ENCODE data around the gene ZNF280D. TPM values are rescaled to one million over a fixed set of nuclear protein-coding genes. Genes with fewer than 3 reads are reported as not detected.

Gene ZNF280D
- total and polyA plus RNA-seq, 2 of the 8 experiments (the other 6 are each of a cell fraction or from before 2014, with no cell fraction given), result 7.4 to 27.5 TPM

DNA sequence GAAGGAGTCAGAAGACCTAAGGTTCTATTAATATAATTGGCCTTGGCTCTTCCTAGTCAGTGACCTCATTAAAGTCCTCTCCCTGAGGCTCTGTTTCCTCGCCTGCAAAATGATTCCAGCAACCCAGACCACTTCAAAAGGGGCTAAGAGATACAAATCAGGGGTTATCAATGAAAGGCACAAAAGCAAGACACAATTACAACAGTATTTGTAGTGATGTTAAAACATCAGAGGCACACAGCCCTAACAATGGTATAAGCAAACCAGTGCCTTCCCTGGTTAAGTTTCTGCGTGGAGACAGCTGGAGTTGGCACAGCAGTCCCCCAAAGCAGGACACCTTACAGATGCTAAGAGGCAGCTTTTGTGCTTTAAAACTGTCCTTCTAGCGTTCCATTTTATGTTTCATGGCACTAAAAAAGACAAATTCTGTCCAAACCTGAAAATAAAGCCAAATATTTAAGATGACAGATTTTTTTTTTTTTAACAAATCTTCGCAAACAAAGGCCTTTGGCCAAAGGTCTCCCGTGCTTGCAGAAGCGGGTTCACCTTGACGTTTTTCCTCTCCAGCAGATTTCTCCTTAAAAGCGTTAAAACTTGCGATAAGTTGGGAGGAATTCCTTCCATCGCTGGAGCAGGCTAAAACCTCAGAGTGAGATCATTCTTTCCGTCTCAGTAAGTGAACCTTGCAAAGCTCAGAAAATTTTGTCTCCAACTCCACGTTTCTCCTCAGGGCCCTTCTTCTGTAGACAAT is 999 bp downstream of the ZNF280D start:
- peaks cover 3 to 12% (median 7%) of the 10 kb centered on the region in 4 experiments; a peak in 6 of 7 replicates for H3K4me1 ChIP-seq (replicated peaks in 1 of 4; ENCODE audit: control insufficient read depth in 3 of 4, insufficient read depth in 4 of 4, low read length in 3 of 4)
- no peak overlapping the region for H4K91ac ChIP-seq (replicated peaks; ENCODE audit: insufficient read length, low read length)
- H2BK120ac ChIP-seq (replicated peaks; ENCODE audit: low read depth, low read length), result no peak overlapping the region
- H2BK12ac ChIP-seq (ENCODE audit: low read depth, low read length), result no peak overlapping the region
- CTCF ChIA-PET (ENCODE audit: partially characterized antibody), result interaction anchor here (0.6 kb wide), 2 partner anchors 196 to 241 kb away, joined by 3 to 5 read pairs; no protein-coding TSS in a partner anchor
- H3K4ac ChIP-seq (replicated peaks; ENCODE audit: insufficient read length, low read depth, low read length), result no peak overlapping the region
- H3K23me2 ChIP-seq (ENCODE audit: low read depth, low read length), result no peaks in the 10 kb centered on the region
- no peak overlapping the region for H2BK5ac ChIP-seq (ENCODE audit: low read depth, low read length)
- whole genome bisulfite sequencing, 2 experiments (ENCODE audit: extremely low coverage in 1 of 2, insufficient coverage in 1 of 2, insufficient read length in 1 of 2, insufficient replicate concordance in 2 of 2, low coverage in 1 of 2, low lambda C conversion rate in 2 of 2, missing lambda C conversion rate in 1 of 2), result 21% methylated on average over 12 of the region's 12 CpGs; no CpG with 5 or more reads in 1 of the 2 experiments
- peak overlapping the region; percentile 36; the same call in 1 of the 2 replicates for H3K18ac ChIP-seq (ENCODE audit: extremely low read depth, low read length)
- H2AFZ ChIP-seq (ENCODE audit: low read length), result 0 out of 2 replicates have a peak overlapping the region, but pooled peaks have one; percentile 55
- peak overlapping the region; percentile 60 to 67 for H3K4me2 ChIP-seq (ENCODE audit: insufficient read depth in 1 of 2, low read depth in 2 of 2, low read length in 2 of 2)
- H2BK20ac ChIP-seq (ENCODE audit: low read length), result no peak overlapping the region
- peak overlapping the region; percentile 60 to 82 (median 73) for H3K4me3 ChIP-seq (ENCODE audit: extremely low read depth in 1 of 4, insufficient read depth in 2 of 4, low read depth in 3 of 4, low read length in 4 of 4)
- peaks cover 0 to 49% of the 10 kb centered on the region in 2 experiments; a peak in 3 of 4 replicates for H3K79me2 ChIP-seq (ENCODE audit: control insufficient read depth in 1 of 2, insufficient read depth in 2 of 2, low read length in 2 of 2)
- H3K9ac ChIP-seq (replicated peaks in 1 of 4; ENCODE audit: extremely low read depth in 1 of 4, low read depth in 3 of 4, low read length in 3 of 4), result peak overlapping the region; percentile 82 to 94 (median 90)
- H3K14ac ChIP-seq (ENCODE audit: insufficient read length), result no peak overlapping the region
- no peak overlapping the region for H4K8ac ChIP-seq (ENCODE audit: extremely low read depth, insufficient read depth, low read length)
- H3K79me1 ChIP-seq (ENCODE audit: low read depth, low read length), result no peaks in the 10 kb centered on the region
- peaks cover 0 to 4% (median 4%) of the 10 kb centered on the region in 4 experiments; a peak in 3 of 7 replicates for H3K27me3 ChIP-seq (replicated peaks in 1 of 4; ENCODE audit: control insufficient read depth in 3 of 4, extremely low read depth in 1 of 4, insufficient read depth in 3 of 4, low read length in 3 of 4)
- peaks cover 12 to 13% of the 10 kb centered on the region in 2 experiments for H3K9me3 ChIP-seq (ENCODE audit: insufficient read depth in 2 of 2, low read depth in 1 of 2, low read length in 1 of 2)
- FAIRE-seq (no peak), DNase-seq (ENCODE audit: low read depth in 1 of 2, low spot score in 2 of 2) (no peak)
- peak overlapping the region; percentile 93; the same call in 1 of the 2 replicates for H3K27ac ChIP-seq (ENCODE audit: low read depth, low read length)
- no peak overlapping the region for H4K5ac ChIP-seq (ENCODE audit: insufficient read length, low read depth, low read length)
- H3K56ac ChIP-seq (replicated peaks; ENCODE audit: insufficient read length, low read depth, low read length), result peak overlapping the region; percentile 12
- H3K36me3 ChIP-seq (ENCODE audit: control insufficient read depth in 2 of 4, insufficient read depth in 4 of 4, low read length in 3 of 4), result peaks cover 0 to 2% (median 0%) of the 10 kb centered on the region in 4 experiments; a peak in 1 of 8 replicates
- no peak overlapping the region for H2BK15ac ChIP-seq (ENCODE audit: low read length)
- H4K20me1 ChIP-seq (replicated peaks in 1 of 2; ENCODE audit: control insufficient read depth in 1 of 2, insufficient read depth in 2 of 2, low read length in 2 of 2), result no peaks in the 10 kb centered on the region
- H3K23ac ChIP-seq (ENCODE audit: insufficient read length), result no peak overlapping the region
- POLR2A ChIA-PET (ENCODE audit: partially characterized antibody), result interaction anchor here (0.6 to 2.3 kb wide), 2 partner anchors 15 to 1934 kb away, joined by 3 to 6 read pairs; no protein-coding TSS in a partner anchor
- no peak overlapping the region for H2AK5ac ChIP-seq (ENCODE audit: low read depth, low read length)
- 0 out of 4 replicates have a peak, but pooled peaks of 1 of the 2 experiments have one; percentile 22 for TF ChIP-seq SIN3A (conservative IDR thresholded peaks at IDR 0.05 in 1 of 2, IDR thresholded peaks at IDR 0.05 in 1 of 2; ENCODE audit: low read depth in 1 of 2, low read length in 2 of 2)
- no peak for TF ChIP-seq SAP30 (IDR thresholded peaks at IDR 0.05; ENCODE audit: insufficient read depth, insufficient replicate concordance, low read length)

All from H1 (cell line).